Coronary artery (tissue), 2 donors: Measurements from ENCODE around the gene KYNU.
"Not testable (repeated sequence)": the region's sequence is repeated elsewhere in the genome, so short reads cannot be mapped to it uniquely, and the experiment has no call there.

Experiments used
- DNase-seq: peaks from one replicate; pipeline ENCODE4 v3.0.0-alpha.2; 2017; ENCODE audit warnings: low spot score
- H3K27ac ChIP-seq, 2 donors: fragments of 200-600 bp; sonication (generic); one replicate each; pipeline ENCODE4 v1.5.1; 2016 to 2019
- H3K4me3 ChIP-seq: fragments of 200-600 bp; sonication (generic); 2 replicates; pipeline ENCODE4 v1.5.1; 2016; ENCODE audit warnings: mild to moderate bottlenecking, moderate library complexity
- TF ChIP-seq, protein P1 (sequence below): fragments of 200-600 bp; sonication (generic); IDR thresholded peaks from one replicate; pipeline ENCODE4 v1.5.1; 2019; ENCODE audit warnings: antibody characterized with exemption

Gene KYNU

DNA sequence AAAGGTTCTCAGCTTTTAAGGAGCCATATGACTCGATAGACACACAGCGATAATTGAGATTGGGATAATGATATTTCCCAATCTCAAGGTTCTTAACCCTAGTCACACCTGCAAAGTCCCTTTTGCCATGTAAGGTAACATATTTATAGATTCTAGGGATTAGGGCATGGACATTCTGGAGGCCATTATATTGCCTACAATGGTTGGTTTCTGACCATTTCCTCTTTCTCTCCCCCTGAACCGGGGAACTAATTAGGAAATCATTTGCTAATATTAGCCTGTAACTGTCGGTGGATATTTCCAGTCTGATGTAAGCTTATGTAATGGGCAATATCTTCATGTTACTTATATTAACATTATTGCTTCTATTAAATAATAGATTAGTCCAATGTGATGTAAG is 210.9 kb downstream of the KYNU start:
- TF ChIP-seq, protein P1, sequence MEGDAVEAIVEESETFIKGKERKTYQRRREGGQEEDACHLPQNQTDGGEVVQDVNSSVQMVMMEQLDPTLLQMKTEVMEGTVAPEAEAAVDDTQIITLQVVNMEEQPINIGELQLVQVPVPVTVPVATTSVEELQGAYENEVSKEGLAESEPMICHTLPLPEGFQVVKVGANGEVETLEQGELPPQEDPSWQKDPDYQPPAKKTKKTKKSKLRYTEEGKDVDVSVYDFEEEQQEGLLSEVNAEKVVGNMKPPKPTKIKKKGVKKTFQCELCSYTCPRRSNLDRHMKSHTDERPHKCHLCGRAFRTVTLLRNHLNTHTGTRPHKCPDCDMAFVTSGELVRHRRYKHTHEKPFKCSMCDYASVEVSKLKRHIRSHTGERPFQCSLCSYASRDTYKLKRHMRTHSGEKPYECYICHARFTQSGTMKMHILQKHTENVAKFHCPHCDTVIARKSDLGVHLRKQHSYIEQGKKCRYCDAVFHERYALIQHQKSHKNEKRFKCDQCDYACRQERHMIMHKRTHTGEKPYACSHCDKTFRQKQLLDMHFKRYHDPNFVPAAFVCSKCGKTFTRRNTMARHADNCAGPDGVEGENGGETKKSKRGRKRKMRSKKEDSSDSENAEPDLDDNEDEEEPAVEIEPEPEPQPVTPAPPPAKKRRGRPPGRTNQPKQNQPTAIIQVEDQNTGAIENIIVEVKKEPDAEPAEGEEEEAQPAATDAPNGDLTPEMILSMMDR, result no peak
- H3K4me3 ChIP-seq, result no peak overlapping the region
- no peak overlapping the region for H3K27ac ChIP-seq
- no peak for DNase-seq

DNA sequence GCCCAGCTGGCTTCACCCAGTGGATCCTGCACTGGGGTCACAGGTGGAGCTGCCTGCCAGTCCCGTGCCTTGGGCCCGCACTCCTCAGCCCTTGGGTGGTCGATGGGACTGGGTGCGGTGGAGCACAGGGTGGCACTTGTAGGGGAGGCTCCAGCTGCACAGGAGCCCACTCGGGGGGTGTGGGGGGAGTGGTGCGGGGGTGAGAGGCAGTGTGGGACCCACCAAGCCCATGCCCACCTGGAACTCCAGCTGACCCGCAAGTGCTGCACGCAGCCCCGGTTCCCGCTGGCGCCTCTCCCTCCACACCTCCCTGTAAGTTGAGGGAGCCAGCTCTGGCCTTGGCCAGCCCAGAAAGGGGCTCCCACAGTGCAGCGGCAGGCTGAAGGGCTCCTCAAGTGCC is 212.1 kb downstream of the KYNU start:
- not testable (repeated sequence) for H3K27ac ChIP-seq, H3K4me3 ChIP-seq, DNase-seq
